Neural progenitor cell (in vitro differentiated cells): ENCODE measurements around the gene ARMC9.
"Not testable (repeated sequence)": the region's sequence is repeated elsewhere in the genome, so short reads cannot be mapped to it uniquely, and the experiment has no call there.

Experiments
- EZH2phosphoT487 ChIP-seq: fragments of 200-600 bp; sonication (generic); IDR thresholded peaks from 2 replicates; pipeline ENCODE4 v1.6.1; 2017; ENCODE audit warnings: antibody characterized with exemption
- TF ChIP-seq, protein P1 (sequence below): fragments of 200-600 bp; sonication (generic); IDR thresholded peaks from 2 replicates; pipeline ENCODE4 v1.5.1; 2017; ENCODE audit warnings: antibody characterized with exemption, mild to moderate bottlenecking

DNA sequence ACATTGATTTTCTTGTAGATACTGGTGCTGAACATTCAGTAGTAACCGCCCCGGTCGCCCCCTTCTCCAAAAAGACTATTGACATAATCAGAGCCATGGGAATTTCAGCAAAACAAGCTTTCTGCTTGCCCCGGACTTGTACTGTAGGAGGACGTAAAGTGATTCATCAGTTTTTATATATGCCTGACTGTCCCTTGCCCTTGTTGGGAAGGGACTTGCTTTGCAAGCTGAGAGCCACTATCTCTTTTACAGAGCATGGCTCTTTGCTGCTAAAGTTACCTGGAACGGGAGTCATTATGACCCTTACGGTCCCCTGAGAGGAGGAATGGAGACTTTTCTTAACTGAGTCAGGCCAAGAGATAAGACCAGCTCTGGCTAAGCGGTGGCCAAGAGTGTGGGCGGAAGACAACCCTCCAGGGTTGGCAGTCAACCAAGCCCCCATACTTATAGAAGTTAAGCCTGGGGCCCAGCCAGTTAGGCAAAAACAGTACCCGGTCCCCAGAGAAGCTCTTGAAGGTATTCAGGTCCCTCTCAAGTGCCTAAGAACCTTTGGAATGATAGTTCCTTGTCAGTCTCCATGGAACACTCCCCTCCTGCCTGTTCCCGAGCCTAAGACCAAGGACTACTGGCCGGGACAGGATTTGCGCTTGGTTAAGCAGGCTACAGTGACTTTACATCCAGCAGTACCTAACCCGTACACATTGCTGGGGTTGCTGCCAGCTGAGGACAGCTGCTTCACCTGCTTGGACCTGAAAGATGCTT is 205.2 kb downstream of the ARMC9 start:
- TF ChIP-seq, protein P1, sequence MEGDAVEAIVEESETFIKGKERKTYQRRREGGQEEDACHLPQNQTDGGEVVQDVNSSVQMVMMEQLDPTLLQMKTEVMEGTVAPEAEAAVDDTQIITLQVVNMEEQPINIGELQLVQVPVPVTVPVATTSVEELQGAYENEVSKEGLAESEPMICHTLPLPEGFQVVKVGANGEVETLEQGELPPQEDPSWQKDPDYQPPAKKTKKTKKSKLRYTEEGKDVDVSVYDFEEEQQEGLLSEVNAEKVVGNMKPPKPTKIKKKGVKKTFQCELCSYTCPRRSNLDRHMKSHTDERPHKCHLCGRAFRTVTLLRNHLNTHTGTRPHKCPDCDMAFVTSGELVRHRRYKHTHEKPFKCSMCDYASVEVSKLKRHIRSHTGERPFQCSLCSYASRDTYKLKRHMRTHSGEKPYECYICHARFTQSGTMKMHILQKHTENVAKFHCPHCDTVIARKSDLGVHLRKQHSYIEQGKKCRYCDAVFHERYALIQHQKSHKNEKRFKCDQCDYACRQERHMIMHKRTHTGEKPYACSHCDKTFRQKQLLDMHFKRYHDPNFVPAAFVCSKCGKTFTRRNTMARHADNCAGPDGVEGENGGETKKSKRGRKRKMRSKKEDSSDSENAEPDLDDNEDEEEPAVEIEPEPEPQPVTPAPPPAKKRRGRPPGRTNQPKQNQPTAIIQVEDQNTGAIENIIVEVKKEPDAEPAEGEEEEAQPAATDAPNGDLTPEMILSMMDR, result not testable (repeated sequence)
- TF ChIP-seq EZH2phosphoT487, result not testable (repeated sequence)
